SK-N-SH treated with all-trans-retinoic acid at 6 μM for 48 hours (cell line): ENCODE measurements around the gene CNPY1.

Experiments used
- ATAC-seq: fragments of 200-7000 bp; cut with Tn5 transposase; 3 replicates; pipeline ENCODE4 v1.9.1; 2020; ENCODE audit warnings: mild to moderate bottlenecking, moderate library complexity
- ARNTL ChIP-seq: fragments of 450-650 bp; formaldehyde crosslinking; IDR thresholded peaks from 2 replicates; pipeline ENCODE4 v1.5.0; 2020; ENCODE audit warnings: low read depth, mild to moderate bottlenecking, moderate library complexity, borderline replicate concordance
- BACH2 ChIP-seq: fragments of 250-450 bp; sonication (Bioruptor Pico); IDR thresholded peaks from 2 replicates; pipeline ENCODE4 v1.9.0; 2021; ENCODE audit warnings: mild to moderate bottlenecking, borderline replicate concordance
- CREB5 ChIP-seq: fragments of 250-450 bp; sonication (Bioruptor Pico); IDR thresholded peaks from 2 replicates; pipeline ENCODE4 v1.5.1; 2020; ENCODE audit warnings: low read depth, mild to moderate bottlenecking, moderate library complexity
- ESRRG ChIP-seq: fragments of 250-450 bp; sonication (Bioruptor Pico); IDR thresholded peaks from 2 replicates; pipeline ENCODE4 v1.6.1; 2021; ENCODE audit warnings: mild to moderate bottlenecking
- ISL1 ChIP-seq: fragments of 250-450 bp; sonication (Bioruptor Pico); IDR thresholded peaks from 2 replicates; pipeline ENCODE4 v2.1.2; 2022; ENCODE audit warnings: mild to moderate bottlenecking, moderate library complexity
- OSR1 ChIP-seq: fragments of 250-450 bp; sonication (Bioruptor Pico); IDR thresholded peaks from 2 replicates; pipeline ENCODE4 v1.8.0; 2022; ENCODE audit warnings: moderate library complexity, mild to moderate bottlenecking, inconsistent platforms
- PATZ1 ChIP-seq: fragments of 250-450 bp; sonication (Bioruptor Pico); IDR thresholded peaks from 2 replicates; pipeline ENCODE4 v1.8.0; 2020; ENCODE audit warnings: mild to moderate bottlenecking, moderate library complexity, borderline replicate concordance
- POU6F1 ChIP-seq: fragments of 250-450 bp; sonication (Bioruptor Pico); IDR thresholded peaks from 2 replicates; pipeline ENCODE4 v1.8.0; 2021; ENCODE audit warnings: low read depth, mild to moderate bottlenecking, moderate library complexity, borderline replicate concordance
- PPARA ChIP-seq: fragments of 250-450 bp; sonication (Bioruptor Pico); IDR thresholded peaks from 2 replicates; pipeline ENCODE4 v1.5.0; 2020; ENCODE audit warnings: mild to moderate bottlenecking, borderline replicate concordance
- RARB ChIP-seq: fragments of 250-450 bp; sonication (Bioruptor Pico); IDR thresholded peaks from 2 replicates; pipeline ENCODE4 v1.8.0; 2021; ENCODE audit warnings: mild to moderate bottlenecking, moderate library complexity
- TCF4 ChIP-seq: fragments of 250-450 bp; sonication (Bioruptor Pico); IDR thresholded peaks from 2 replicates; pipeline ENCODE4 v1.8.0; 2021; ENCODE audit warnings: mild to moderate bottlenecking, moderate library complexity, borderline replicate concordance
- TOX ChIP-seq: fragments of 250-450 bp; sonication (Bioruptor Pico); IDR thresholded peaks from 2 replicates; pipeline ENCODE4 v1.8.0; 2021; ENCODE audit warnings: mild to moderate bottlenecking, moderate library complexity, borderline replicate concordance
- TSHZ2 ChIP-seq: fragments of 250-450 bp; sonication (Bioruptor Pico); IDR thresholded peaks from 2 replicates; pipeline ENCODE4 v1.5.0; 2020; ENCODE audit warnings: mild to moderate bottlenecking, moderate library complexity
- ZFP3 ChIP-seq: fragments of 250-450 bp; sonication (Bioruptor Pico); IDR thresholded peaks from 2 replicates; pipeline ENCODE4 v1.5.0; 2020; ENCODE audit warnings: mild to moderate bottlenecking, moderate library complexity
- ZNF8 ChIP-seq: fragments of 450-650 bp; formaldehyde crosslinking; IDR thresholded peaks from 2 replicates; pipeline ENCODE4 v1.5.0; 2020; ENCODE audit warnings: mild to moderate bottlenecking, moderate library complexity

Gene CNPY1

GRCh38 chr7:155505422-155505793 is 41.0 kb downstream of the CNPY1 start (continued):
- TF ChIP-seq RARB (CRISPR knock-in tag) (no peak), ZNF8 (no peak), POU6F1 (CRISPR knock-in tag) (no peak), ZFP3 (CRISPR knock-in tag) (no peak)

- TF ChIP-seq TSHZ2 (CRISPR knock-in tag): no peak
- no peak for TF ChIP-seq ESRRG
- TF ChIP-seq OSR1 (CRISPR knock-in tag): no peak
- no peak for TF ChIP-seq ZFP3 (CRISPR knock-in tag)
- TF ChIP-seq POU6F1 (CRISPR knock-in tag): no peak
- TF ChIP-seq TOX: no peak
- TF ChIP-seq ISL1 (CRISPR knock-in tag): no peak
- no peak for TF ChIP-seq ZNF8
- TF ChIP-seq RARB (CRISPR knock-in tag): no peak
- TF ChIP-seq ARNTL: no peak
- no peak for TF ChIP-seq BACH2 (CRISPR knock-in tag)
- TF ChIP-seq PPARA (CRISPR knock-in tag): no peak
- ATAC-seq: no peak; the same call in 2 of the 3 replicates
These were observed 49.0 kb downstream of the CNPY1 start for GRCh38 chr7:155497149-155497901.

- no peak; the same call in 2 of the 3 replicates for ATAC-seq
- TF ChIP-seq POU6F1 (CRISPR knock-in tag) (no peak), TCF4 (CRISPR knock-in tag) (no peak), PATZ1 (CRISPR knock-in tag) (no peak), CREB5 (CRISPR knock-in tag) (no peak)
- TF ChIP-seq, all 23 proteins: peak for 0
These were observed 49.9 kb downstream of the CNPY1 start for GRCh38 chr7:155496267-155497005.
